Adrenal gland (tissue), 5 donors: ENCODE data around the gene IPO9.

ENCODE experiments used
- POLR2A ChIP-seq, 2 donors: fragments of 450-650 bp; IDR thresholded peaks; one replicate each; pipeline ENCODE4 v1.6.1; 2017; ENCODE audit warnings: antibody characterized with exemption in 2 of 2, mild to moderate bottlenecking in 2 of 2, moderate library complexity in 1 of 2
- TF ChIP-seq, protein P1 (sequence below), 6 experiments: fragments of 450-650 bp in 4 of 6; fragments of 200-600 bp in 2 of 6; sonication (generic) in 1 of 6; IDR thresholded peaks; 1 replicate in 5 of 6; 2 replicates in 1 of 6; pipeline versions ENCODE4 v1.5.1 to v1.8.0; 2016 to 2021; ENCODE audit warnings: antibody characterized with exemption in 6 of 6, mild to moderate bottlenecking in 2 of 6, moderate library complexity in 1 of 6
- donor health status: DM: no; HTN: no; CAD: no.

DNA sequence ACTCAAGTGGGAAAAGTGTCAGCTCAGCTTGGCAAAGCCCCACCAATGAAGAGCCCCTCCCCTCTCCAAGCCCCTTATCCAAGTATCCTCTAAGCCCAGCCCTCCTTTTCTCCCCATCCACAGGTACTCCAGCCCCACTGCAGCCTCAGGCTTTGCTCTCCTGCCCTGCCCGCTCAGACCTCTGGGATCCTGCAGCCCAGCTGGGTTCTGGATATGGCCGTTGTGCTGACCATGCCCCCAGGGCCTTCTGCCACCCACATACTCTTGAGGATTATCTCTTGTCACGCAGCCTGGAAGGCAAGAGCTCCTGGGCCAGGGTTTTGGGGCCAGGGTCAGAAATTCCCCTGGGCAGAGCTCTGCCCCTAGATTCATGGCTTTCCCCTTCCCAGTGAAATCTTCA is 64.5 kb downstream of the IPO9 start:
- TF ChIP-seq, protein P1, sequence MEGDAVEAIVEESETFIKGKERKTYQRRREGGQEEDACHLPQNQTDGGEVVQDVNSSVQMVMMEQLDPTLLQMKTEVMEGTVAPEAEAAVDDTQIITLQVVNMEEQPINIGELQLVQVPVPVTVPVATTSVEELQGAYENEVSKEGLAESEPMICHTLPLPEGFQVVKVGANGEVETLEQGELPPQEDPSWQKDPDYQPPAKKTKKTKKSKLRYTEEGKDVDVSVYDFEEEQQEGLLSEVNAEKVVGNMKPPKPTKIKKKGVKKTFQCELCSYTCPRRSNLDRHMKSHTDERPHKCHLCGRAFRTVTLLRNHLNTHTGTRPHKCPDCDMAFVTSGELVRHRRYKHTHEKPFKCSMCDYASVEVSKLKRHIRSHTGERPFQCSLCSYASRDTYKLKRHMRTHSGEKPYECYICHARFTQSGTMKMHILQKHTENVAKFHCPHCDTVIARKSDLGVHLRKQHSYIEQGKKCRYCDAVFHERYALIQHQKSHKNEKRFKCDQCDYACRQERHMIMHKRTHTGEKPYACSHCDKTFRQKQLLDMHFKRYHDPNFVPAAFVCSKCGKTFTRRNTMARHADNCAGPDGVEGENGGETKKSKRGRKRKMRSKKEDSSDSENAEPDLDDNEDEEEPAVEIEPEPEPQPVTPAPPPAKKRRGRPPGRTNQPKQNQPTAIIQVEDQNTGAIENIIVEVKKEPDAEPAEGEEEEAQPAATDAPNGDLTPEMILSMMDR (IDR thresholded peaks at IDR 0.05): no peak
- TF ChIP-seq POLR2A (IDR thresholded peaks at IDR 0.05): no peak
